Neural cell (in vitro differentiated cells): Measurements from ENCODE around the gene PSMC3.

ENCODE experiments used
- CTCF ChIP-seq: fragments of 450-650 bp; IDR thresholded peaks from 2 replicates; pipeline ENCODE4 v1.5.1; 2014; ENCODE audit warnings: antibody characterized with exemption, mild to moderate bottlenecking, moderate library complexity; ENCODE audit not compliant: poor library complexity, severe bottlenecking
- POLR2AphosphoS5 ChIP-seq: IDR thresholded peaks from 2 replicates; pipeline ENCODE4 v1.6.1; 2012
- TAF1 ChIP-seq: IDR thresholded peaks from 2 replicates; pipeline ENCODE4 v1.6.1; 2012; ENCODE audit warnings: low read depth

DNA sequence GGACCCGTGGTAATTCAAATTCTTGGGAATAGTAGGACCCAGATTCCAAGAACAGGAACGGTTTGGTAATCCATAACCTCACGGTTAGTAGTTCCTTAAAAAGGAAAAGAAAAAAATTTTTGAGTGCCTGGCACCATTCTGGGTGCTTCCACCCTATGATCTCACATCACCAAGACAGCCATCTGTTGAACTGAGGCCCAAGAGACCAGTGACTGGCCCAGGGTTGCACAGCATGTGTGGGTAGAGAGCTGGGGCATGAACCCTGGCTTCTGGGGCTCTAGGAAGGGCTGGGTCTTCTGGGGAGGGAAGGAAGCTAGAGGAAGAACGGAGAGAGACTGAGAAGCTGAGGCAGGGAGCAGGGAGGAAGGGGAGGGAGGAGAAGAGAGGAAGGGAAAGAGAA, 43.2 kb downstream of the PSMC3 start:
- TF ChIP-seq TAF1 (no peak), POLR2AphosphoS5 (no peak), CTCF (no peak)
